ENCODE measurements around the gene LPIN2. TPM values are rescaled to one million over a fixed set of nuclear protein-coding genes. Genes with fewer than 3 reads are reported as not detected.

Gene LPIN2
- total and polyA plus RNA-seq, 2 of the 4 experiments (the other 2 are of a cell fraction): 16.2 to 21.9 TPM

DNA sequence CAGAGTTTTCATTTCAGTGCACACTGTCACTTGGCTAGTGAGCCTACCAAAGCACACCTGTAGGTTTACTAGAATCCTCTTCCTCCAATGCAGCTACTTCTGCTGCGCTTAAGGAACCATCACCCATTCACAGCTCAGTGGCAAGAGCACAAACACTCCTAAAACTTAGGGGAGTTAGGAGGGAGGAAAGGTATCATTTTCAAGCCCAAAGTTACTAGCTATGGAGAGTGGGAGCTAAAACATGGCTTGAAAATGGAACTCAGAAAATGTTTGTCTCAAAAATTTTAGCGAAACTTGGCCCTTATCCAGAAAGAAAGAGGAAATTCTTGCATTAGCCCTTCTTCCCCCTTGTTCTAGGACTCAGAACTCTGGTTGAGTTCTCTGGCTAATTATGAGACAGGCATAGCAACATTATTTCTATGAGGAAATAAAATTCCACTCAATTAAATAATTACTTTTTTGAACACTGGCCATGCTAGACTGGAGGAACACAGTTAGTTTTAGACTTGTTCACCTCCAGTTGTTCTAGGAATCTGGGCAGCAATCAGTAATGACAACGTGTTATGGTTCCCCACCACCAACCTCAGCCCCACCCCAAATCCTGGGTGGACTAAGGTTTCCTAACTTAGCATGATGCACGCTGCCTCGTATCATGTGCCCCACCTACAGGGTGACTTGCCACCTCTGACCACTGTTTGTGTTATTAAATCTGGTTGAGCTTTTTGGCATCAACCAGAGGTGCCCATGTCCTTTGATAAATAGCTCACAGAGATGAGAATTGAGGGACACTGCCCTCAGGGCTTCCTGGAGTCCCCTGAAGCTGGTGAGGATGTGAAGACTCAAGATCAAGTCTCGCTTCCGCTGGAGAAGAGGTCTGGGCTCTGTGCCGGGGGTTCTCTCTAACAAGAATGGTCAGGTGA, 32.8 kb downstream of the LPIN2 start (continued):
- TF ChIP-seq, protein P1, sequence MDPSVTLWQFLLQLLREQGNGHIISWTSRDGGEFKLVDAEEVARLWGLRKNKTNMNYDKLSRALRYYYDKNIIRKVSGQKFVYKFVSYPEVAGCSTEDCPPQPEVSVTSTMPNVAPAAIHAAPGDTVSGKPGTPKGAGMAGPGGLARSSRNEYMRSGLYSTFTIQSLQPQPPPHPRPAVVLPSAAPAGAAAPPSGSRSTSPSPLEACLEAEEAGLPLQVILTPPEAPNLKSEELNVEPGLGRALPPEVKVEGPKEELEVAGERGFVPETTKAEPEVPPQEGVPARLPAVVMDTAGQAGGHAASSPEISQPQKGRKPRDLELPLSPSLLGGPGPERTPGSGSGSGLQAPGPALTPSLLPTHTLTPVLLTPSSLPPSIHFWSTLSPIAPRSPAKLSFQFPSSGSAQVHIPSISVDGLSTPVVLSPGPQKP (IDR thresholded peaks at IDR 0.05; ENCODE audit: borderline replicate concordance, low read depth, low read length): no peak
- TF ChIP-seq FOS (IDR thresholded peaks at IDR 0.05; ENCODE audit: low read depth, low read length): no peak

Measured in IMR-90 (cell line).